ENCODE results near the gene ANKRD36C. TPM values are rescaled to one million over a fixed set of nuclear protein-coding genes. Genes with fewer than 3 reads are reported as not detected.
"Not testable (repeated sequence)": the region's sequence is repeated elsewhere in the genome, so short reads cannot be mapped to it uniquely, and the experiment has no call there.

ANKRD36C gene
- total RNA-seq = 43.5 and 46.2 TPM in 2 replicates
- long read RNA-seq, partial matches to known transcripts = 9 of 21 reads
- long read RNA-seq, other reads (novel, unspliced or antisense) = 12 of 21 reads

GRCh38 chr2:95991351-95992094, at the start of gene ANKRD36C:
ANKRD36C (minus strand) TSS chr2:95991824; CDS start chr2:95991708, 116 bp downstream.
- Mint-ChIP-seq H3K27me3 (ENCODE audit: low read depth) (peaks cover 26% of the 10 kb centered on the region), H3K4me1 (peaks cover 10% of the 10 kb centered on the region), H3K27ac (ENCODE audit: unreplicated experiment) (peak within 1 kb of the TSS; percentile 98), H3K4me3 (peak within 1 kb of the TSS; percentile 99)
- not testable (repeated sequence) for H3K36me3 Mint-ChIP-seq (ENCODE audit: low read depth); H3K9me3 Mint-ChIP-seq
- DNase-seq (ENCODE audit: low read depth, low spot score) = peak; percentile 20

GRCh38 chr2:96035554-96035953, 43.9 kb upstream of the ANKRD36C start:
- not testable (repeated sequence) for H3K27ac Mint-ChIP-seq (ENCODE audit: unreplicated experiment); H3K4me1 Mint-ChIP-seq; H3K36me3 Mint-ChIP-seq (ENCODE audit: low read depth); DNase-seq (ENCODE audit: low read depth, low spot score); H3K4me3 Mint-ChIP-seq; H3K9me3 Mint-ChIP-seq; H3K27me3 Mint-ChIP-seq (ENCODE audit: low read depth)

GRCh38 chr2:96034792-96035191, 43.2 kb upstream of the ANKRD36C start, which contains the start of gene GPAT2:
GPAT2 (minus strand) TSS chr2:96034916; CDS start chr2:96032359, 2,557 bp downstream.
- not testable (repeated sequence) for H3K4me1 Mint-ChIP-seq; H3K27me3 Mint-ChIP-seq (ENCODE audit: low read depth); H3K36me3 Mint-ChIP-seq (ENCODE audit: low read depth)

GRCh38 chr2:96033997-96034396, 42.4 kb upstream of the ANKRD36C start:
- not testable (repeated sequence) for H3K27ac Mint-ChIP-seq (ENCODE audit: unreplicated experiment); H3K4me1 Mint-ChIP-seq; H3K9me3 Mint-ChIP-seq; H3K4me3 Mint-ChIP-seq; H3K27me3 Mint-ChIP-seq (ENCODE audit: low read depth); H3K36me3 Mint-ChIP-seq (ENCODE audit: low read depth); DNase-seq (ENCODE audit: low read depth, low spot score)
- peak; percentile 19 for TF ChIP-seq CTCF (conservative IDR thresholded peaks at IDR 0.05)

More at GRCh38 chr2:96034792-96035191, 43.2 kb upstream of the ANKRD36C start, which contains the start of gene GPAT2:
- H3K4me3 Mint-ChIP-seq; H3K27ac Mint-ChIP-seq (ENCODE audit: unreplicated experiment); DNase-seq (ENCODE audit: low read depth, low spot score); H3K9me3 Mint-ChIP-seq: not testable (repeated sequence)

- not testable (repeated sequence) for H3K4me1 Mint-ChIP-seq; H3K27me3 Mint-ChIP-seq (ENCODE audit: low read depth); H3K9me3 Mint-ChIP-seq; H3K27ac Mint-ChIP-seq (ENCODE audit: unreplicated experiment); H3K36me3 Mint-ChIP-seq (ENCODE audit: low read depth); H3K4me3 Mint-ChIP-seq; DNase-seq (ENCODE audit: low read depth, low spot score)
Measured at GRCh38 chr2:96027725-96028325, 36.2 kb upstream of the ANKRD36C start.

- DNase-seq (ENCODE audit: low read depth, low spot score); H3K27ac Mint-ChIP-seq (ENCODE audit: unreplicated experiment); H3K9me3 Mint-ChIP-seq; H3K27me3 Mint-ChIP-seq (ENCODE audit: low read depth); H3K36me3 Mint-ChIP-seq (ENCODE audit: low read depth); H3K4me1 Mint-ChIP-seq; H3K4me3 Mint-ChIP-seq: not testable (repeated sequence)
Measured at GRCh38 chr2:96025755-96026154, 34.1 kb upstream of the ANKRD36C start.

GRCh38 chr2:96025194-96025492, 33.5 kb upstream of the ANKRD36C start:
- DNase-seq (ENCODE audit: low read depth, low spot score) = no peak
- Mint-ChIP-seq H3K27me3 (ENCODE audit: low read depth) (no peaks in the 10 kb centered on the region), H3K4me3 (no peak overlapping the region), H3K9me3 (no peaks in the 10 kb centered on the region), H3K4me1 (peaks cover 3% of the 10 kb centered on the region), H3K36me3 (ENCODE audit: low read depth) (no peaks in the 10 kb centered on the region), H3K27ac (ENCODE audit: unreplicated experiment) (peak overlapping the region; percentile 57)
- TF ChIP-seq CTCF (conservative IDR thresholded peaks at IDR 0.05) = no peak

Measured in neural crest cell (in vitro differentiated cells).